SK-N-SH treated with all-trans-retinoic acid at 6 μM for 48 hours (cell line): ENCODE results near the gene EPB41L4A.

ENCODE experiments used
- ATAC-seq: fragments of 200-7000 bp; cut with Tn5 transposase; 3 replicates; pipeline ENCODE4 v1.9.1; 2020; ENCODE audit warnings: mild to moderate bottlenecking, moderate library complexity
- ARNTL ChIP-seq: fragments of 450-650 bp; formaldehyde crosslinking; IDR thresholded peaks from 2 replicates; pipeline ENCODE4 v1.5.0; 2020; ENCODE audit warnings: low read depth, mild to moderate bottlenecking, moderate library complexity, borderline replicate concordance
- BACH2 ChIP-seq: fragments of 250-450 bp; sonication (Bioruptor Pico); IDR thresholded peaks from 2 replicates; pipeline ENCODE4 v1.9.0; 2021; ENCODE audit warnings: mild to moderate bottlenecking, borderline replicate concordance
- CREB5 ChIP-seq: fragments of 250-450 bp; sonication (Bioruptor Pico); IDR thresholded peaks from 2 replicates; pipeline ENCODE4 v1.5.1; 2020; ENCODE audit warnings: low read depth, mild to moderate bottlenecking, moderate library complexity
- CSDC2 ChIP-seq: fragments of 250-450 bp; sonication (Bioruptor Pico); IDR thresholded peaks from 2 replicates; pipeline ENCODE4 v1.5.0; 2020; ENCODE audit warnings: mild to moderate bottlenecking, moderate library complexity
- GLIS3 ChIP-seq: fragments of 250-450 bp; sonication (Bioruptor Pico); IDR thresholded peaks from 2 replicates; pipeline ENCODE4 v1.5.0; 2020; ENCODE audit warnings: mild to moderate bottlenecking, moderate library complexity
- ISL1 ChIP-seq: fragments of 250-450 bp; sonication (Bioruptor Pico); IDR thresholded peaks from 2 replicates; pipeline ENCODE4 v2.1.2; 2022; ENCODE audit warnings: mild to moderate bottlenecking, moderate library complexity
- OSR1 ChIP-seq: fragments of 250-450 bp; sonication (Bioruptor Pico); IDR thresholded peaks from 2 replicates; pipeline ENCODE4 v1.8.0; 2022; ENCODE audit warnings: moderate library complexity, mild to moderate bottlenecking, inconsistent platforms
- PATZ1 ChIP-seq: fragments of 250-450 bp; sonication (Bioruptor Pico); IDR thresholded peaks from 2 replicates; pipeline ENCODE4 v1.8.0; 2020; ENCODE audit warnings: mild to moderate bottlenecking, moderate library complexity, borderline replicate concordance
- POU6F1 ChIP-seq: fragments of 250-450 bp; sonication (Bioruptor Pico); IDR thresholded peaks from 2 replicates; pipeline ENCODE4 v1.8.0; 2021; ENCODE audit warnings: low read depth, mild to moderate bottlenecking, moderate library complexity, borderline replicate concordance
- PPARA ChIP-seq: fragments of 250-450 bp; sonication (Bioruptor Pico); IDR thresholded peaks from 2 replicates; pipeline ENCODE4 v1.5.0; 2020; ENCODE audit warnings: mild to moderate bottlenecking, borderline replicate concordance
- RARB ChIP-seq: fragments of 250-450 bp; sonication (Bioruptor Pico); IDR thresholded peaks from 2 replicates; pipeline ENCODE4 v1.8.0; 2021; ENCODE audit warnings: mild to moderate bottlenecking, moderate library complexity
- TCF4 ChIP-seq: fragments of 250-450 bp; sonication (Bioruptor Pico); IDR thresholded peaks from 2 replicates; pipeline ENCODE4 v1.8.0; 2021; ENCODE audit warnings: mild to moderate bottlenecking, moderate library complexity, borderline replicate concordance
- TOX ChIP-seq: fragments of 250-450 bp; sonication (Bioruptor Pico); IDR thresholded peaks from 2 replicates; pipeline ENCODE4 v1.8.0; 2021; ENCODE audit warnings: mild to moderate bottlenecking, moderate library complexity, borderline replicate concordance
- TSHZ2 ChIP-seq: fragments of 250-450 bp; sonication (Bioruptor Pico); IDR thresholded peaks from 2 replicates; pipeline ENCODE4 v1.5.0; 2020; ENCODE audit warnings: mild to moderate bottlenecking, moderate library complexity
- ZFP3 ChIP-seq: fragments of 250-450 bp; sonication (Bioruptor Pico); IDR thresholded peaks from 2 replicates; pipeline ENCODE4 v1.5.0; 2020; ENCODE audit warnings: mild to moderate bottlenecking, moderate library complexity
- ZFP30 ChIP-seq: fragments of 450-650 bp; formaldehyde crosslinking; IDR thresholded peaks from 2 replicates; pipeline ENCODE4 v1.5.0; 2022; ENCODE audit warnings: mild to moderate bottlenecking, moderate library complexity
- ZNF565 ChIP-seq: fragments of 450-650 bp; formaldehyde crosslinking; conservative IDR thresholded peaks from 2 replicates; pipeline ENCODE4 v1.5.0; 2020; ENCODE audit warnings: low read depth, mild to moderate bottlenecking, moderate library complexity
- ZNF70 ChIP-seq: fragments of 450-650 bp; formaldehyde crosslinking; IDR thresholded peaks from 2 replicates; pipeline ENCODE4 v1.5.0; 2020; ENCODE audit warnings: mild to moderate bottlenecking, moderate library complexity
- ZNF8 ChIP-seq: fragments of 450-650 bp; formaldehyde crosslinking; IDR thresholded peaks from 2 replicates; pipeline ENCODE4 v1.5.0; 2020; ENCODE audit warnings: mild to moderate bottlenecking, moderate library complexity

EPB41L4A gene

GRCh38 chr5:112407240-112407639 lies 11.8 kb downstream of the EPB41L4A start:
- TF ChIP-seq ZFP3 (CRISPR knock-in tag) = no peak
- ATAC-seq = no peak

- no peak for TF ChIP-seq ZFP30 (CRISPR knock-in tag)
- no peak for TF ChIP-seq ARNTL (CRISPR knock-in tag)
- no peak for TF ChIP-seq TCF4
- no peak for TF ChIP-seq PATZ1 (CRISPR knock-in tag)
- no peak for TF ChIP-seq RARB (CRISPR knock-in tag)
- TF ChIP-seq BACH2 = no peak
- TF ChIP-seq CREB5 (CRISPR knock-in tag) = no peak
- no peak for TF ChIP-seq ISL1 (CRISPR knock-in tag)
- no peak for TF ChIP-seq ZNF8 (CRISPR knock-in tag)
- TF ChIP-seq TOX (CRISPR knock-in tag) = no peak
- TF ChIP-seq TSHZ2 (CRISPR knock-in tag) = no peak
- TF ChIP-seq CSDC2 = no peak
- TF ChIP-seq POU6F1 (CRISPR knock-in tag) = no peak
- no peak for TF ChIP-seq OSR1 (CRISPR knock-in tag)
- TF ChIP-seq GLIS3 (CRISPR knock-in tag) = no peak
- TF ChIP-seq, all 23 proteins: peak for 0
- ATAC-seq = no peak
Measured at GRCh38 chr5:112403069-112403468, 16.0 kb downstream of the EPB41L4A start.

GRCh38 chr5:112401924-112402323 lies 17.2 kb downstream of the EPB41L4A start:
- TF ChIP-seq ZNF8 (CRISPR knock-in tag) (no peak), POU6F1 (CRISPR knock-in tag) (no peak), PATZ1 (CRISPR knock-in tag) (no peak), ZFP30 (CRISPR knock-in tag) (no peak), ZNF565 (CRISPR knock-in tag) (no peak), TSHZ2 (CRISPR knock-in tag) (no peak), OSR1 (CRISPR knock-in tag) (no peak), ZFP3 (CRISPR knock-in tag) (no peak), CSDC2 (no peak), ISL1 (CRISPR knock-in tag) (no peak), ZNF70 (CRISPR knock-in tag) (no peak), PPARA (CRISPR knock-in tag) (no peak), BACH2 (no peak)
- no peak for ATAC-seq
